Muscle of back (tissue), 11 donors: ENCODE data around the gene DUSP21. TPM values are rescaled to one million over a fixed set of nuclear protein-coding genes. Genes with fewer than 3 reads are reported as not detected.
A peak's percentile ranks its signal among the peaks of the same experiment; 100 is the strongest.
"Not testable (repeated sequence)": the region's sequence is repeated elsewhere in the genome, so short reads cannot be mapped to it uniquely, and the experiment has no call there.

Experiments used
- DNase-seq, 3 donors: peaks; one replicate each; pipeline versions ENCODE4 v3.0.0 to v3.0.0-alpha.2; 2013
- polyA plus RNA-seq, 10 donors: library from polyadenylated mRNA; unstranded; fragments of 120-200 nt; gene quantifications; one replicate each; pipeline ENCODE4 v1.2.1, GENCODE V29; 2013; ENCODE audit not compliant: insufficient read length in 10 of 10

Gene DUSP21
- polyA plus RNA-seq, 10 donors = not detected

- no peak for DNase-seq
Observed at GRCh38 chrX:44875185-44875489, 31.3 kb downstream of the DUSP21 start.

GRCh38 chrX:44876086-44876485 is 32.3 kb downstream of the DUSP21 start:
- peak in 1 of 3 donors; percentile 21 for DNase-seq

GRCh38 chrX:44876767-44877166 is 32.9 kb downstream of the DUSP21 start:
- no peak for DNase-seq

GRCh38 chrX:44878780-44879179 is 35.0 kb downstream of the DUSP21 start:
- no peak for DNase-seq

GRCh38 chrX:44881549-44881948 is 37.7 kb downstream of the DUSP21 start:
- no peak for DNase-seq

GRCh38 chrX:44882635-44883034 is 38.8 kb downstream of the DUSP21 start:
- DNase-seq = no peak

GRCh38 chrX:44884944-44885343 is 41.1 kb downstream of the DUSP21 start:
- no peak for DNase-seq

- DNase-seq = no peak
Observed at GRCh38 chrX:44889824-44890223, 46.0 kb downstream of the DUSP21 start.

GRCh38 chrX:44890247-44890646 is 46.4 kb downstream of the DUSP21 start:
- DNase-seq = no peak

- DNase-seq = not testable (repeated sequence)
Observed at GRCh38 chrX:44890687-44891086, 46.9 kb downstream of the DUSP21 start.

- no peak for DNase-seq
Observed at GRCh38 chrX:44891642-44892041, 47.8 kb downstream of the DUSP21 start.

Other genes with a start within 250 kb of the DUSP21 start
- gene KDM6A, start 29.2 kb downstream of the DUSP21 start, polyA plus RNA-seq = 10 to 100 TPM; 10.7 to 33.0 (median 19.9) TPM